Kidney (tissue), 14 donors: ENCODE results near the gene ASTN1. TPM values are rescaled to one million over a fixed set of nuclear protein-coding genes. Genes with fewer than 3 reads are reported as not detected.

ENCODE experiments used
- DNase-seq, 5 donors: peaks; one replicate each; pipeline ENCODE4 v3.0.0-alpha.2; 2013 to 2020
- FAIRE-seq: peaks from 2 replicates; lab custom pipeline; 2012; peaks lifted over from hg19 to GRCh38; lab: Jason Lieb, UNC
- H3K27ac ChIP-seq, 2 donors: one replicate each; pipeline ENCODE4 v1.7.0; 2013; ENCODE audit warnings: low read depth in 2 of 2, low read length in 2 of 2, inconsistent platforms in 1 of 2
- H3K27me3 ChIP-seq: one replicate; pipeline ENCODE4 v1.7.1; 2013; ENCODE audit warnings: low read length, inconsistent platforms; ENCODE audit not compliant: control insufficient read depth, insufficient read depth
- H3K36me3 ChIP-seq, 3 donors: one replicate each; pipeline versions ENCODE4 v1.7.0 to v1.7.1; 2013; ENCODE audit warnings: low read length in 3 of 3, control low read depth in 1 of 3, inconsistent platforms in 1 of 3; ENCODE audit not compliant: insufficient read depth in 3 of 3, control insufficient read depth in 2 of 3
- H3K4me1 ChIP-seq, 3 donors: one replicate each; pipeline versions ENCODE4 v1.7.0 to v1.7.1; 2013; ENCODE audit warnings: low read length in 3 of 3, inconsistent platforms in 1 of 3, low read depth in 1 of 3; ENCODE audit not compliant: control insufficient read depth in 2 of 3, insufficient read depth in 2 of 3
- H3K4me3 ChIP-seq, 3 donors: one replicate each; pipeline versions ENCODE4 v1.7.0 to v1.8.1; 2013; ENCODE audit warnings: low read length in 3 of 3, control low read depth in 1 of 3, inconsistent platforms in 1 of 3
- H3K9ac ChIP-seq, 3 donors: one replicate each; pipeline versions ENCODE4 v1.7.0 to v1.7.1; 2013; ENCODE audit warnings: low read length in 3 of 3, control low read depth in 1 of 3, inconsistent platforms in 1 of 3
- H3K9me3 ChIP-seq, 3 donors: one replicate each; pipeline versions ENCODE4 v1.7.0 to v1.7.1; 2013; ENCODE audit warnings: low read length in 3 of 3, control low read depth in 1 of 3, inconsistent platforms in 1 of 3; ENCODE audit not compliant: control insufficient read depth in 2 of 3, insufficient read depth in 1 of 3
- intact Hi-C: fragments of 100-400 bp; cut with DNase I; formaldehyde crosslinking; loops from one replicate; pipeline ENCODE4 v1.11.1; 2022
- polyA plus RNA-seq: library from polyadenylated mRNA; stranded (reverse); fragments of 350-450 nt; fragmentation: Illumina TruSeq; extraction: RNeasy Lipid Tissue Mini Kit (QIAGEN cat#74804); gene quantifications from one replicate; pipeline ENCODE4 v1.2.3, GENCODE V29; 2014; ENCODE audit warnings: low read depth, low replicate concordance; ENCODE audit not compliant: insufficient read depth
- total RNA-seq: library from RNA; stranded (reverse); fragmentation: NEBNext Ultra II Directional; extraction: Animal tissue kit (Norgen Biotek cat#: 25700); gene quantifications from one replicate; pipeline ENCODE4 v1.2.1, GENCODE V29; 2021
- TF ChIP-seq, protein P1 (sequence below): IDR thresholded peaks from 3 replicates; pipeline ENCODE4 v1.5.1; 2012; ENCODE audit warnings: mild to moderate bottlenecking, moderate library complexity, borderline replicate concordance; ENCODE audit not compliant: insufficient read depth; ENCODE audit errors: extremely low read depth
- donor health status: control.
- donor health status: control.
- donor health status: control.
- donor health status: control.
- donor health status: control.
- donor health status: DM: yes; HTN: yes; CAD: no.
- donor health status: Normal renal cell carcinoma (clear cell type).

ASTN1 gene
- total and polyA plus RNA-seq, 2 donors from 2014 or later, result 0.19 to 0.25 TPM

DNA sequence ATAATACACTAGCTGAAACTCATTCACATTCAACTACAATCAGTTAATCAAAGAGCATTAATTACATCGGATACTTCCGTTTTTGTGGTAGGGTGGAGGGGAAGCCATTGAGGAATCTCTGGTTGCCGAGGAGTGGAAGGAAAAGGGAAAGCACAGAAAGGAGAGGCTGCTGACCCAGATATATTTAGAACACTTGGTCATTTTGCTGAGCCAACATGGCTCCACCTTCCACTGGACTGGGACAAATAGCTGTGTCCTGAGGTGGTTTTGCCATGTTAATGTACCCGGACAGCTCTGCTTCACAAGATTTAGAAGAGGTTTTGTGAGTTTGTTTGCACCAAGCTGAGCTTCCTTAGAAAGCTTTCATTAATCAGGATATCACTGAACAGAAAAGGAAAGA lies 26.2 kb downstream of the ASTN1 start:
- no peaks in the 10 kb centered on the region for H3K4me1 ChIP-seq

DNA sequence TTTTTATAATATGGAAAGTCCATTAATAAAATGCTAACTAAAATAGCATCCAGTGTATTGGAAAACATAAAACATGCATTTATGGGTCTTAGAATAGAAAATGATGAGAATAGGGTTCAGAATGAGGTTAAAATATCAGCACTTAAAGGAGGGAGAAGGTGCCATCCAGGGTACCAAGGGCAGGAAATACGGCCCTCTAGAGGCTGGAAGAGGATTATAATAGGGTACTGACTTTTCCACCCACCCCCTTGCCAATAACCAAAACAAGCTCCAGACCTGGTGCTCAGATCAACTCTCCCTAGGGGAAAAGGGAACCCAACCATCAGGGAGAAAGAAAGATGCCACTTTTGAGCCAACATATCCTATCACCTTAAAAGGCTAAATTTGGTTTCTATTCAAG lies 26.7 kb downstream of the ASTN1 start:
- no peaks in the 10 kb centered on the region for H3K36me3 ChIP-seq
- DNase-seq (no peak), FAIRE-seq (no peak)
- no peaks in the 10 kb centered on the region for H3K27me3 ChIP-seq
- H3K9ac ChIP-seq, result no peak overlapping the region
- no peak overlapping the region for H3K4me3 ChIP-seq
- no peaks in the 10 kb centered on the region for H3K9me3 ChIP-seq
- no peak overlapping the region for H3K27ac ChIP-seq
- intact Hi-C loops, result no loop called here
- TF ChIP-seq, protein P1, sequence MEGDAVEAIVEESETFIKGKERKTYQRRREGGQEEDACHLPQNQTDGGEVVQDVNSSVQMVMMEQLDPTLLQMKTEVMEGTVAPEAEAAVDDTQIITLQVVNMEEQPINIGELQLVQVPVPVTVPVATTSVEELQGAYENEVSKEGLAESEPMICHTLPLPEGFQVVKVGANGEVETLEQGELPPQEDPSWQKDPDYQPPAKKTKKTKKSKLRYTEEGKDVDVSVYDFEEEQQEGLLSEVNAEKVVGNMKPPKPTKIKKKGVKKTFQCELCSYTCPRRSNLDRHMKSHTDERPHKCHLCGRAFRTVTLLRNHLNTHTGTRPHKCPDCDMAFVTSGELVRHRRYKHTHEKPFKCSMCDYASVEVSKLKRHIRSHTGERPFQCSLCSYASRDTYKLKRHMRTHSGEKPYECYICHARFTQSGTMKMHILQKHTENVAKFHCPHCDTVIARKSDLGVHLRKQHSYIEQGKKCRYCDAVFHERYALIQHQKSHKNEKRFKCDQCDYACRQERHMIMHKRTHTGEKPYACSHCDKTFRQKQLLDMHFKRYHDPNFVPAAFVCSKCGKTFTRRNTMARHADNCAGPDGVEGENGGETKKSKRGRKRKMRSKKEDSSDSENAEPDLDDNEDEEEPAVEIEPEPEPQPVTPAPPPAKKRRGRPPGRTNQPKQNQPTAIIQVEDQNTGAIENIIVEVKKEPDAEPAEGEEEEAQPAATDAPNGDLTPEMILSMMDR, result no peak
- no peaks in the 10 kb centered on the region for H3K4me1 ChIP-seq

More for the DNA sequence above, 26.2 kb downstream of the ASTN1 start:
- intact Hi-C loops, result no loop called here
- Histone ChIP-seq H3K4me3 (no peak overlapping the region), H3K27me3 (no peaks in the 10 kb centered on the region), H3K27ac (no peak overlapping the region), H3K9me3 (no peaks in the 10 kb centered on the region), H3K9ac (no peak overlapping the region), H3K36me3 (no peaks in the 10 kb centered on the region)
- FAIRE-seq, result no peak
- TF ChIP-seq, protein P1, result no peak
- no peak for DNase-seq

DNA sequence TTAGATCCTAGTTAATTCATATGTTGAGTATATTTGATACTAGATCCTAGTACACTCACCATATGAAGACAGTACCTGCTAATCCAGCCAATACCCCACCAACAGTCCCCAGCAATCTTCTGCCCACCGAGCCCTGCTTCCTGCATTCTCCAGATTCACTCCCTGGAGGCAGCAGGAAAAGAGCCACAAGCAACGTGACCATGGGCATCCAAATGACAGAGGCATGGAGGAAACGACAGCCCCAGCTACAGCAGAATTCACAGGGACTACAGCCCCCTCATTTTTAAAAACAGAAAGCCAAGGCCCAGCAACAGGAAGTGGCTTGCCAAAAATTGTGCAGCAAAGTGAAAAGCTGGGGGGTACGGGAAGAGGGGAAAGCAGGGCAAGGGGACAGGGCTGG lies 29.3 kb downstream of the ASTN1 start:
- no peak for FAIRE-seq
- H3K36me3 ChIP-seq, result no peaks in the 10 kb centered on the region
- no peak for DNase-seq
- no peak overlapping the region for H3K4me3 ChIP-seq
- no peaks in the 10 kb centered on the region for H3K4me1 ChIP-seq
- no peak overlapping the region for H3K9ac ChIP-seq
- TF ChIP-seq, protein P1, result no peak
- H3K27ac ChIP-seq, result no peak overlapping the region
- intact Hi-C loops, result no loop called here
- no peaks in the 10 kb centered on the region for H3K9me3 ChIP-seq
- no peaks in the 10 kb centered on the region for H3K27me3 ChIP-seq

DNA sequence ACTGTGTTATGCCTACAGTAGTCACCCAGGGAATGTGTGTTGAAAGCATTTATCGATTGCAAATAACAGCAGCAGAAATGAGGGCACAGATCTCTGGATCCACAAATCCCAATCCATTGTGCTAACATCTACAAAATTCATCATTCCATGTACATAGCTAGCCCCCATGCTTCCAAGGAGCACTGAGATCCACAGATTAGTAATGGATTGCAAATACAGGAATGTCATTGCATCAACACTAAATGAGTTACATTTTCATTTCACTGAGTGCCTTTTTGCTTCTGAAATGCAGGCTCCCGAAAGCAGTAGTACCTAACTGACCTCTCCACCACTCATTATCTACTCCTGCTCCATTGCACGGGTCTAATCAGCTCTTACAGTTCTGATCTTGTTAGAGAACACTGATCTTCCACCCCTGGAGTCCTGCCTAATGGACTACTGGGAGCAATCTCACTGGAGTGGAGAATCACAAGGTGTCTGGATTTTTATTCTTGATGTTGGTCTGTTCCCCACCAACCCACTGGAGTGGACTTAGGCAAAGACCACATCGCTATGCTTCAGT lies 30.5 kb downstream of the ASTN1 start:
- TF ChIP-seq, protein P1, result no peak
- H3K9me3 ChIP-seq, result no peaks in the 10 kb centered on the region
- FAIRE-seq, result no peak

More for the DNA sequence above, 30.5 kb downstream of the ASTN1 start:
- Histone ChIP-seq H3K4me1 (no peaks in the 10 kb centered on the region), H3K4me3 (no peak overlapping the region), H3K9ac (no peak overlapping the region), H3K27me3 (no peaks in the 10 kb centered on the region), H3K36me3 (no peaks in the 10 kb centered on the region), H3K27ac (no peak overlapping the region)
- no peak for DNase-seq
- intact Hi-C loops, result no loop called here
